ENCODE measurements around the gene SYK. TPM values are rescaled to one million over a fixed set of nuclear protein-coding genes. Genes with fewer than 3 reads are reported as not detected.

The SYK gene
- total and polyA plus RNA-seq, 2 experiments from 2014 or later = not detected

DNA sequence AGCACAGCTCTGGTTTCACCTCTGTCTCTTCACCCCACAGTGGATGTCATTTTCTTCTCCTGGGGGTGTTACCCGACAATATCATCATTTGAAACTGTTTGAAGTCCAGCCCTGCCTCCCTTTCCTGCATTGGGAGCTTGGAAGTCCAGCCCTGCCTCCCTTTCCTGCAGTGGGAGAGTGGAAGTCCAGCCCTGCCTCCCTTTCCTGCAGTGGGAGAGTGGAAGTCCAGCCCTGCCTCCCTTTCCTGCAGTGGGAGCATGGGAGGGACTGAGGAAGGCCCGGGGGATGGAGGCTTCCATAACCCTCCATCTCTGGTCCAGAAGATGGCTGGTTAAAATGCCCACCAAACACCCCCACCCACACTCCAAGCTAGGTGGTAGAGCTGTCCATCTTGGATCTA is 59.8 kb downstream of the SYK start:
- H3K4me1 ChIP-seq (ENCODE audit: low read depth) = no peaks in the 10 kb centered on the region
- DNase-seq (ENCODE audit: low read depth in 1 of 2, low spot score in 1 of 2) = no peak
- H3K4me3 ChIP-seq = no peak overlapping the region
- no peaks in the 10 kb centered on the region for H3K36me3 ChIP-seq
- no peak for TF ChIP-seq CTCF (IDR thresholded peaks at IDR 0.05; ENCODE audit: low read depth, low read length)
- no peaks in the 10 kb centered on the region for H3K27me3 ChIP-seq
- no peak overlapping the region for H3K27ac ChIP-seq
- H3K9me3 ChIP-seq (ENCODE audit: low read depth) = no peaks in the 10 kb centered on the region

DNA sequence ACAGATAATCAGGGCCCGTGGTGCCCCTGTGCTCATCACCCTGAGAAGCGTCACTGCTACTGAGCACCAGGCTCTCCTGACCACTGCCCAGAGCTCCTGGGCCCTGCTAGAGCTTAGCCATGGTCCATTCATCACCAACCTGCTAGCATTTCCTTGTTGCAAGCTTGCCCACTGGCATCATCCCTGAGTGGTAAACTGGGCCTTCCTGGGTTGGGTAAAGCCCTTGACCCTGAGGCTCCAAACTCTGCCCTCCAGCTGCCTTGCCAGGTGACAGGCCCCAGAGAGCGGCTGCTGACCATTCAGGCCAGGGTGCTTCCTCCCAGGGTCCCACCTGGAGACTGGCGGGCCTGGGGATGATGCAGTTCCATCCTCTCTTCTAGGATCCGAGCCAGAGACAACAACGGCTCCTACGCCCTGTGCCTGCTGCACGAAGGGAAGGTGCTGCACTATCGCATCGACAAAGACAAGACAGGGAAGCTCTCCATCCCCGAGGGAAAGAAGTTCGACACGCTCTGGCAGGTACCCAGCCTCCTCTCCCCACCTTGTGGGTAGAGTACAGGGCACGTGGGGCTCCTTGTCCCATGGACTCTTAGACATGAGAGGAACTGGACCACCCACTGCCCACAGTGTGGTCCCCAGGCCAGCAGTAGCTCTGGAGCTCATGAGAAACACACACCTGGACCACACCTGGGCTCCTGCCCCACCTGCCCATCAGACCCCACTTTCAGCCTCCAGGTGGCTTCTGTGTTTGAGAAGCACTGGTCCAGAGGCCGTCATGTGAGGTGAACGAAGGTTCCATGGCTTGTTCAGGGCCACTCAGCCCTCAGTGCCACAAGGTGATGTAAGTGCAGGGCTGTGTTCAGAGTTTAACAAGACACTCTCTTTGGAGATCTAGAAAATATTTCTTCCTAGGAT is 60.5 kb downstream of the SYK start:
- H3K36me3 ChIP-seq = no peaks in the 10 kb centered on the region
- DNase-seq (ENCODE audit: low read depth in 1 of 2, low spot score in 1 of 2) = no peak
- H3K27me3 ChIP-seq = no peaks in the 10 kb centered on the region
- H3K9me3 ChIP-seq (ENCODE audit: low read depth) = no peaks in the 10 kb centered on the region
- no peak overlapping the region for H3K4me3 ChIP-seq
- no peaks in the 10 kb centered on the region for H3K4me1 ChIP-seq (ENCODE audit: low read depth)
- H3K27ac ChIP-seq = no peak overlapping the region
- TF ChIP-seq CTCF (IDR thresholded peaks at IDR 0.05; ENCODE audit: low read depth, low read length) = no peak

GRCh38 chr9:90864779-90865178 is 63.2 kb downstream of the SYK start:
- no peak overlapping the region for H3K4me3 ChIP-seq
- TF ChIP-seq CTCF (IDR thresholded peaks at IDR 0.05; ENCODE audit: low read depth, low read length) = no peak
- no peak for DNase-seq (ENCODE audit: low read depth in 1 of 2, low spot score in 1 of 2)
- H3K9me3 ChIP-seq (ENCODE audit: low read depth) = no peaks in the 10 kb centered on the region
- no peak overlapping the region for H3K27ac ChIP-seq
- H3K4me1 ChIP-seq (ENCODE audit: low read depth) = no peaks in the 10 kb centered on the region
- no peaks in the 10 kb centered on the region for H3K36me3 ChIP-seq
- no peaks in the 10 kb centered on the region for H3K27me3 ChIP-seq

DNA sequence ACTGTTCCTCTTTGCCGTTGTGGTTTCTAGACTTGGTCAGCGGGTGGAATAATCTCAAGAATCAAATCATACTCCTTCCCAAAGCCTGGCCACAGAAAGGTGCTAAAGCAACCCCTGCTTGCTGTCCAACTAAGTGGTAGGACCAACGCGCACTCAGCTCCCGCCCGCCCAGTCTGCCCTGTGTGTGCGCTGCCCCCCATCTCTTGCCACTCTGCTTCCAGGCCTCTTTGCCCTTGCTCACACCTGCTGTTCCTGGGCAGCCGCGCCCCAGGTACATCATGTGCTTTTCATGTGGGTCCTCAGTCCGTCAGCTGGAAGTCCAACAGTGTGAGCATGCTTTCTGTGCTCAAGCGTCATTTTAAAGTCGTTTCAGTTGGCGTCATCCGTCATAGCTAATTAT is 65.5 kb downstream of the SYK start:
- no peaks in the 10 kb centered on the region for H3K9me3 ChIP-seq (ENCODE audit: low read depth)
- no peak for TF ChIP-seq CTCF (IDR thresholded peaks at IDR 0.05; ENCODE audit: low read depth, low read length)
- H3K36me3 ChIP-seq = no peaks in the 10 kb centered on the region
- H3K4me3 ChIP-seq = no peak overlapping the region
- DNase-seq (ENCODE audit: low read depth in 1 of 2, low spot score in 1 of 2) = no peak
- no peak overlapping the region for H3K27ac ChIP-seq
- H3K27me3 ChIP-seq = peaks cover 3% of the 10 kb centered on the region
- H3K4me1 ChIP-seq (ENCODE audit: low read depth) = no peaks in the 10 kb centered on the region

DNA sequence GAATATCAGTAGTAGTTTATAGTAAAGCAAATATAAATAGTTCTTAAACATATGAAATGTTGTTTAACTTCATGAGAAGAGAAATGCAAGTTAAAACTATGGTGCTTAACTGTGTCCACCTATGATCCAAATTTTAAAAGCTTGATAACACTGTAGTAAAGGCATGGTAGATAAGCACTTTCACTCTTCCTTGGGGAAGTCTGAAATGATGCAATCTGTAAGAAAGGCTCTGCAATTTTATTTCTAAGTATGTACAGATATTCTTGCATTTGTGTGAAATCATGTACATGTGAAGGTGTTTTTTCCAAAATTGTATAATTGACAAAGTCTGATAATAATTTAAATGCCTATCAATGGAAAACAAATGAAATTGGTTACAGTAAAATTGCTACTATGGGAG is 66.9 kb downstream of the SYK start:
- H3K9me3 ChIP-seq (ENCODE audit: low read depth) = no peaks in the 10 kb centered on the region
- H3K4me3 ChIP-seq = no peak overlapping the region
- H3K4me1 ChIP-seq (ENCODE audit: low read depth) = no peaks in the 10 kb centered on the region
- peaks cover 3% of the 10 kb centered on the region for H3K27me3 ChIP-seq
- TF ChIP-seq CTCF (IDR thresholded peaks at IDR 0.05; ENCODE audit: low read depth, low read length) = no peak
- H3K36me3 ChIP-seq = no peaks in the 10 kb centered on the region
- H3K27ac ChIP-seq = no peak overlapping the region
- DNase-seq (ENCODE audit: low read depth in 1 of 2, low spot score in 1 of 2) = peak in 1 of 2 donors; percentile 25
